HepG2 (cell line): Measurements from ENCODE around the gene DLL4. TPM values are rescaled to one million over a fixed set of nuclear protein-coding genes. Genes with fewer than 3 reads are reported as not detected.

Source experiments
- BCL6 ChIP-seq: IDR thresholded peaks from 2 replicates; pipeline ENCODE4 v1.6.1; 2016; ENCODE audit warnings: missing genetic modification reagents, missing compliant biosample characterization
- CBX5 ChIP-seq: sonication (generic); formaldehyde crosslinking; IDR thresholded peaks from 2 replicates; pipeline ENCODE4 v1.4.0; 2020; ENCODE audit warnings: missing genetic modification reagents, borderline replicate concordance
- CREM ChIP-seq, 2 experiments: sonication (generic) in 1 of 2; formaldehyde crosslinking in 1 of 2; IDR thresholded peaks; 2 replicates each; pipeline versions ENCODE4 v1.4.0 to v1.6.1; 2016 to 2020; ENCODE audit warnings: antibody characterized with exemption in 1 of 2, mild to moderate bottlenecking in 1 of 2, missing genetic modification reagents in 1 of 2
- DBP ChIP-seq: sonication (generic); formaldehyde crosslinking; IDR thresholded peaks from 2 replicates; pipeline ENCODE4 v1.4.0; 2020; ENCODE audit warnings: missing genetic modification reagents; ENCODE audit errors: not compliant biosample characterization
- HNRNPUL1 ChIP-seq: fragments of 200-400 bp; formaldehyde crosslinking; IDR thresholded peaks from 2 replicates; pipeline ENCODE4 v1.6.1; 2017; ENCODE audit warnings: low read depth, mild to moderate bottlenecking, low read length, moderate library complexity
- KLF16 ChIP-seq, 2 experiments: sonication (generic) in 1 of 2; formaldehyde crosslinking in 1 of 2; IDR thresholded peaks; 2 replicates each; pipeline versions ENCODE4 v1.6.1 to v1.8.0; 2016 to 2023; ENCODE audit warnings: missing genetic modification reagents in 2 of 2, missing compliant biosample characterization in 1 of 2
- RBM39 ChIP-seq: fragments of 200-400 bp; formaldehyde crosslinking; IDR thresholded peaks from one replicate; pipeline ENCODE4 v1.6.1; 2018; ENCODE audit warnings: antibody characterized with exemption, mild to moderate bottlenecking, low read depth, low read length; ENCODE audit not compliant: poor library complexity, severe bottlenecking
- RFX3 ChIP-seq: IDR thresholded peaks from 2 replicates; pipeline ENCODE4 v1.6.1; 2016; ENCODE audit warnings: missing biosample characterization, missing genetic modification reagents
- SALL1 ChIP-seq: sonication (generic); formaldehyde crosslinking; IDR thresholded peaks from 2 replicates; pipeline ENCODE4 v1.8.0; 2022; ENCODE audit warnings: mild to moderate bottlenecking, missing genetic modification reagents
- TCF12 ChIP-seq, 2 experiments: fragments of 450-650 bp in 1 of 2; sonication (generic) in 1 of 2; formaldehyde crosslinking in 1 of 2; IDR thresholded peaks; 2 replicates each; pipeline versions ENCODE4 v1.6.1 to v1.8.0; 2017 to 2022; ENCODE audit warnings: antibody characterized with exemption in 1 of 2, mild to moderate bottlenecking in 1 of 2, missing genetic modification reagents in 1 of 2, moderate library complexity in 1 of 2
- ZBTB7B ChIP-seq: sonication (generic); formaldehyde crosslinking; IDR thresholded peaks from 2 replicates; pipeline ENCODE4 v1.4.0; 2020; ENCODE audit warnings: missing genetic modification reagents
- ZEB1 ChIP-seq: IDR thresholded peaks from 2 replicates; pipeline ENCODE4 v1.6.1; 2012; ENCODE audit warnings: mild to moderate bottlenecking, low read depth, inconsistent platforms; ENCODE audit not compliant: insufficient replicate concordance
- ZFY ChIP-seq: sonication (generic); formaldehyde crosslinking; IDR thresholded peaks from 2 replicates; pipeline ENCODE4 v1.4.0; 2020; ENCODE audit warnings: missing genetic modification reagents
- ZNF562 ChIP-seq: sonication (generic); formaldehyde crosslinking; IDR thresholded peaks from 2 replicates; pipeline ENCODE4 v1.8.0; 2022; ENCODE audit warnings: missing genetic modification reagents, borderline replicate concordance
- ZNF678 ChIP-seq: sonication (generic); formaldehyde crosslinking; IDR thresholded peaks from 2 replicates; pipeline ENCODE4 v1.4.0; 2020; ENCODE audit warnings: mild to moderate bottlenecking, missing genetic modification reagents
- ZNF777 ChIP-seq: sonication (generic); formaldehyde crosslinking; IDR thresholded peaks from 2 replicates; pipeline ENCODE4 v1.4.0; 2020; ENCODE audit warnings: missing genetic modification reagents
- ZNF800 ChIP-seq: sonication (generic); formaldehyde crosslinking; IDR thresholded peaks from 2 replicates; pipeline ENCODE4 v1.4.0; 2020; ENCODE audit warnings: missing genetic modification reagents
- ZSCAN29 ChIP-seq: sonication (generic); formaldehyde crosslinking; conservative IDR thresholded peaks from 2 replicates; pipeline ENCODE4 v1.4.0; 2020; ENCODE audit warnings: mild to moderate bottlenecking, missing genetic modification reagents
- polyA plus RNA-seq, 8 experiments: library from polyadenylated mRNA; depleted of rRNA in 3 of 8; stranded (reverse) in 7 of 8; unstranded in 1 of 8; fragments of >200 nt; fragmentation: Illumina TruSeq in 4 of 8; extraction: Trizol in 4 of 8; gene quantifications; 2 replicates each; pipeline versions ENCODE4 v1.2.1 to v1.2.3, GENCODE V29; 2011 to 2016; ENCODE audit warnings: low read depth in 4 of 8, missing spikeins in 1 of 8, mixed read lengths in 1 of 8; ENCODE audit not compliant: insufficient read depth in 1 of 8
- total RNA-seq, 5 experiments: library from RNA; depleted of rRNA; stranded (reverse); fragments of >200 nt; fragmentation: Illumina TruSeq; extraction: Trizol; gene quantifications; 2 replicates each; pipeline ENCODE4 v1.2.3, GENCODE V29; 2016; ENCODE audit warnings: low read depth in 1 of 5
- TF ChIP-seq, protein P1 (sequence below): IDR thresholded peaks from 2 replicates; pipeline ENCODE4 v1.6.1; 2018; ENCODE audit warnings: missing genetic modification reagents, mild to moderate bottlenecking, missing compliant biosample characterization

The DLL4 gene
- total and polyA plus RNA-seq, 2 of the 13 experiments (the other 11 are each of a cell fraction or from before 2014, with no cell fraction given), result 0.20 to 0.25 TPM

DNA sequence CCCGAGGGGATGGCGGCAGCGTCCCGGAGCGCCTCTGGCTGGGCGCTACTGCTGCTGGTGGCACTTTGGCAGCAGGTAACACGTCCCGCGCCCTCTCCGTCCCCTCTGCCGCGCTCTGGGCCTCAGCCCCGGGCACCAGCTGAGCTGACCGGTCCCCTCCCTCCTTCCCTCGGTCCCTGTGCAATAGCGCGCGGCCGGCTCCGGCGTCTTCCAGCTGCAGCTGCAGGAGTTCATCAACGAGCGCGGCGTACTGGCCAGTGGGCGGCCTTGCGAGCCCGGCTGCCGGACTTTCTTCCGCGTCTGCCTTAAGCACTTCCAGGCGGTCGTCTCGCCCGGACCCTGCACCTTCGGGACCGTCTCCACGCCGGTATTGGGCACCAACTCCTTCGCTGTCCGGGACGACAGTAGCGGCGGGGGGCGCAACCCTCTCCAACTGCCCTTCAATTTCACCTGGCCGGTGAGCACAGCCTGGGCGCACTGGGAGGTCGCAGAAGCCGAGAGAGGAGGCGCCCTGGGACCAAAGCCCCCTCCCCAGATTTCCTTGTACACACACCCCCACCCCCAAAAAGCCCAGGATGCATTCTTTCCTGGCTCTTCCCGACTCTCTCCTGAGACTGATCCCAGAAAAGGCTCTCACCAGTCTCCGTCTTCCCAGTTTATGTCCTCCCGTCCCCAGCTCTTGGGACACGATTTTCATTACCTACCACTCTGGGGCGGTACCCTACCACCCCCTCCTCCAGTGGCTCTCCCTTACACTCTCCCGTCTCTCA lies 705 bp downstream of the DLL4 start (continued):
- TF ChIP-seq TCF12 (IDR thresholded peaks at IDR 0.05), result no peak
- TF ChIP-seq TCF12 (CRISPR knock-in tag; IDR thresholded peaks at IDR 0.05), result 0 out of 2 replicates have a peak, but pooled peaks have one; percentile 32
- TF ChIP-seq BCL6 (CRISPR knock-in tag), result peak; percentile 63; the same call in 1 of the 2 replicates
- peak; percentile 14 for TF ChIP-seq ZEB1
- TF ChIP-seq, protein P1, sequence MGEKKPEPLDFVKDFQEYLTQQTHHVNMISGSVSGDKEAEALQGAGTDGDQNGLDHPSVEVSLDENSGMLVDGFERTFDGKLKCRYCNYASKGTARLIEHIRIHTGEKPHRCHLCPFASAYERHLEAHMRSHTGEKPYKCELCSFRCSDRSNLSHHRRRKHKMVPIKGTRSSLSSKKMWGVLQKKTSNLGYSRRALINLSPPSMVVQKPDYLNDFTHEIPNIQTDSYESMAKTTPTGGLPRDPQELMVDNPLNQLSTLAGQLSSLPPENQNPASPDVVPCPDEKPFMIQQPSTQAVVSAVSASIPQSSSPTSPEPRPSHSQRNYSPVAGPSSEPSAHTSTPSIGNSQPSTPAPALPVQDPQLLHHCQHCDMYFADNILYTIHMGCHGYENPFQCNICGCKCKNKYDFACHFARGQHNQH (CRISPR knock-in tag), result no peak
- peak; percentile 18 for TF ChIP-seq RBM39
- TF ChIP-seq ZFY, result 0 out of 2 replicates have a peak, but pooled peaks have one; percentile 30
- TF ChIP-seq RFX3 (CRISPR knock-in tag), result no peak
- peak; percentile 74 for TF ChIP-seq ZNF777 (CRISPR knock-in tag)
- 0 out of 2 replicates have a peak, but pooled peaks have one; percentile 7 for TF ChIP-seq SALL1 (CRISPR knock-in tag)
- no peak for TF ChIP-seq HNRNPUL1
- no peak for TF ChIP-seq CREM (IDR thresholded peaks at IDR 0.05)
- TF ChIP-seq CREM (CRISPR knock-in tag; IDR thresholded peaks at IDR 0.05), result no peak
- TF ChIP-seq ZNF562, result no peak
- TF ChIP-seq KLF16 (CRISPR knock-in tag; IDR thresholded peaks at IDR 0.05), result no peak
- TF ChIP-seq ZSCAN29 (CRISPR knock-in tag), result no peak
- TF ChIP-seq CBX5, result no peak
- peak; percentile 99 for TF ChIP-seq ZNF800 (CRISPR knock-in tag)
- no peak for TF ChIP-seq DBP (CRISPR knock-in tag)
- TF ChIP-seq ZBTB7B (CRISPR knock-in tag), result no peak
- TF ChIP-seq ZNF678, result peak; percentile 33; the same call in 1 of the 2 replicates
